Activated CD8-positive, alpha-beta memory T cell treated with anti-CD3 and anti-CD28 coated beads, Interleukin-2, amount 50 U/mL, for 1 hour (primary cell): ENCODE results near the gene CD79A.

ENCODE experiments used
- DNase-seq: peaks from one replicate; pipeline ENCODE4 v3.0.0-alpha.2; 2020; ENCODE audit errors: extremely low read depth

CD79A gene

GRCh38 chr19:41876847-41877832 lies at the start of gene CD79A:
Gene CD79A, plus strand, starts transcription at chr19:41877279. Its CDS starts 26 bp downstream, at chr19:41877305.
- DNase-seq, result no peak

GRCh38 chr19:41837981-41838708 lies 38.9 kb upstream of the CD79A start:
- no peak for DNase-seq

GRCh38 chr19:41839211-41839610 lies 37.9 kb upstream of the CD79A start:
- no peak for DNase-seq

- no peak for DNase-seq
These were observed 33.7 kb upstream of the CD79A start for GRCh38 chr19:41843371-41843770.

- DNase-seq, result no peak
These were observed 32.5 kb upstream of the CD79A start, which contains the start of gene LYPD4 for GRCh38 chr19:41844601-41845000. Gene LYPD4, minus strand, starts transcription at chr19:41844683. Its CDS starts 5,398 bp downstream, at chr19:41839285.

- DNase-seq, result no peak
These were observed 32.3 kb upstream of the CD79A start, which contains the start of gene DMRTC2 for GRCh38 chr19:41845001-41845050. Gene DMRTC2, plus strand, starts transcription at chr19:41845042. Its CDS starts 2,387 bp downstream, at chr19:41847429.

- no peak for DNase-seq
These were observed 32.0 kb upstream of the CD79A start for GRCh38 chr19:41845051-41845590.

- no peak for DNase-seq
These were observed 29.6 kb upstream of the CD79A start for GRCh38 chr19:41847351-41848105.

- DNase-seq, result no peak
These were observed 28.4 kb upstream of the CD79A start for GRCh38 chr19:41848666-41849065.

GRCh38 chr19:41849067-41849466 lies 28.0 kb upstream of the CD79A start:
- DNase-seq, result no peak

GRCh38 chr19:41850381-41850780 lies 26.7 kb upstream of the CD79A start:
- no peak for DNase-seq

- DNase-seq, result no peak
These were observed 25.6 kb upstream of the CD79A start for GRCh38 chr19:41851456-41851855.

GRCh38 chr19:41853344-41853743 lies 23.7 kb upstream of the CD79A start:
- DNase-seq, result no peak

GRCh38 chr19:41853768-41854167 lies 23.3 kb upstream of the CD79A start:
- no peak for DNase-seq

- no peak for DNase-seq
These were observed 17.9 kb upstream of the CD79A start for GRCh38 chr19:41859213-41859617.

- DNase-seq, result peak; percentile 90
These were observed 17.3 kb upstream of the CD79A start, which contains the start of gene RPS19 for GRCh38 chr19:41859618-41860418. Gene RPS19, plus strand, starts transcription at chr19:41860255. Its CDS starts 520 bp downstream, at chr19:41860775.

- no peak for DNase-seq
These were observed 16.5 kb upstream of the CD79A start for GRCh38 chr19:41860419-41861115.

- DNase-seq, result no peak
These were observed 15.8 kb upstream of the CD79A start for GRCh38 chr19:41861116-41861768.

- no peak for DNase-seq
These were observed 15.2 kb upstream of the CD79A start for GRCh38 chr19:41861846-41862245.

GRCh38 chr19:41862445-41862986 lies 14.6 kb upstream of the CD79A start:
- no peak for DNase-seq
